Measurements from ENCODE around the gene ORM2. TPM values are rescaled to one million over a fixed set of nuclear protein-coding genes. Genes with fewer than 3 reads are reported as not detected.

The ORM2 gene
- total and polyA plus RNA-seq, 2 experiments from 2014 or later = 0.76 TPM

GRCh38 chr9:114304416-114305188 is 25.1 kb upstream of the ORM2 start:
- no peaks in the 10 kb centered on the region for H3K4me1 ChIP-seq (ENCODE audit: insufficient read depth)
- peaks cover 6% of the 10 kb centered on the region; the same call in 1 of the 2 replicates for H3F3A ChIP-seq (replicated peaks; ENCODE audit: low read depth)
- H3K9me3 Mint-ChIP-seq = no peaks in the 10 kb centered on the region
- H3K27me3 Mint-ChIP-seq (ENCODE audit: insufficient read depth, low read depth, poor library complexity) = peaks cover 7% of the 10 kb centered on the region
- H3K9me2 ChIP-seq (ENCODE audit: insufficient read depth) = no peaks in the 10 kb centered on the region
- TF ChIP-seq CREB1 (CRISPR knock-in tag; IDR thresholded peaks at IDR 0.05; ENCODE audit: low read depth) = no peak
- TF ChIP-seq STAT1 (IDR thresholded peaks at IDR 0.05; ENCODE audit: unreplicated experiment) = no peak
- no peak for TF ChIP-seq ZNF114 (CRISPR knock-in tag; IDR thresholded peaks at IDR 0.05)
- TF ChIP-seq, protein P1, sequence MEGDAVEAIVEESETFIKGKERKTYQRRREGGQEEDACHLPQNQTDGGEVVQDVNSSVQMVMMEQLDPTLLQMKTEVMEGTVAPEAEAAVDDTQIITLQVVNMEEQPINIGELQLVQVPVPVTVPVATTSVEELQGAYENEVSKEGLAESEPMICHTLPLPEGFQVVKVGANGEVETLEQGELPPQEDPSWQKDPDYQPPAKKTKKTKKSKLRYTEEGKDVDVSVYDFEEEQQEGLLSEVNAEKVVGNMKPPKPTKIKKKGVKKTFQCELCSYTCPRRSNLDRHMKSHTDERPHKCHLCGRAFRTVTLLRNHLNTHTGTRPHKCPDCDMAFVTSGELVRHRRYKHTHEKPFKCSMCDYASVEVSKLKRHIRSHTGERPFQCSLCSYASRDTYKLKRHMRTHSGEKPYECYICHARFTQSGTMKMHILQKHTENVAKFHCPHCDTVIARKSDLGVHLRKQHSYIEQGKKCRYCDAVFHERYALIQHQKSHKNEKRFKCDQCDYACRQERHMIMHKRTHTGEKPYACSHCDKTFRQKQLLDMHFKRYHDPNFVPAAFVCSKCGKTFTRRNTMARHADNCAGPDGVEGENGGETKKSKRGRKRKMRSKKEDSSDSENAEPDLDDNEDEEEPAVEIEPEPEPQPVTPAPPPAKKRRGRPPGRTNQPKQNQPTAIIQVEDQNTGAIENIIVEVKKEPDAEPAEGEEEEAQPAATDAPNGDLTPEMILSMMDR (conservative IDR thresholded peaks at IDR 0.05; ENCODE audit: low read depth in 2 of 2) = no peak
- TF ChIP-seq JUNB (IDR thresholded peaks at IDR 0.05; ENCODE audit: unreplicated experiment) = no peak
- TF ChIP-seq EZH2 (IDR thresholded peaks at IDR 0.05; ENCODE audit: low read depth, unreplicated experiment) = no peak
- TF ChIP-seq POLR2AphosphoS5 (IDR thresholded peaks at IDR 0.05; ENCODE audit: low read depth) = no peak
- no peak for TF ChIP-seq REST (IDR thresholded peaks at IDR 0.05; ENCODE audit: unreplicated experiment)
- TF ChIP-seq EZH2phosphoT487 (IDR thresholded peaks at IDR 0.05; ENCODE audit: unreplicated experiment) = no peak
- no peak for TF ChIP-seq ZNF462 (CRISPR knock-in tag; IDR thresholded peaks at IDR 0.05)
- TF ChIP-seq NANOG (IDR thresholded peaks at IDR 0.05; ENCODE audit: borderline replicate concordance) = no peak
- no peak for TF ChIP-seq ZNF331 (CRISPR knock-in tag; IDR thresholded peaks at IDR 0.05; ENCODE audit: low read depth)
- no peak overlapping the region for H3K4me3 ChIP-seq
- H2AFZ ChIP-seq = no peak overlapping the region
- H3K36me3 Mint-ChIP-seq (ENCODE audit: low read depth) = peaks cover 6% of the 10 kb centered on the region; the same call in 1 of the 3 replicates
- no peak for ATAC-seq
- no peak overlapping the region for H3K27ac Mint-ChIP-seq
- H3K36me3 ChIP-seq (ENCODE audit: insufficient read depth) = no peaks in the 10 kb centered on the region
- no peak overlapping the region for H3K27ac ChIP-seq (ENCODE audit: low read depth)
- no peaks in the 10 kb centered on the region for H4K20me1 ChIP-seq (replicated peaks; ENCODE audit: insufficient read depth)
- H3K4me1 Mint-ChIP-seq = peaks cover 4% of the 10 kb centered on the region
- H3K27me3 ChIP-seq (ENCODE audit: insufficient read depth) = no peaks in the 10 kb centered on the region
- no peaks in the 10 kb centered on the region for H3K79me2 ChIP-seq (replicated peaks; ENCODE audit: insufficient read depth)
- no peak overlapping the region for H3K4me2 ChIP-seq
- DNase-seq (ENCODE audit: low spot score) = no peak
- no peak overlapping the region for H3K4me3 Mint-ChIP-seq
